Vagina (tissue), 2 donors: ENCODE data around the gene SLC16A13. TPM values are rescaled to one million over a fixed set of nuclear protein-coding genes. Genes with fewer than 3 reads are reported as not detected.

Experiments
- DNase-seq, 2 donors: peaks; one replicate each; pipeline ENCODE4 v3.0.0-alpha.2; 2017; ENCODE audit errors: extremely low spot score in 2 of 2
- H3K27ac ChIP-seq: fragments of 200-600 bp; sonication (generic); one replicate; pipeline ENCODE4 v1.5.1; 2019
- H3K27me3 ChIP-seq: fragments of 200-600 bp; sonication (generic); one replicate; pipeline ENCODE4 v1.5.1; 2019
- H3K36me3 ChIP-seq, 2 donors: fragments of 200-600 bp; sonication (generic); one replicate each; pipeline ENCODE4 v1.5.1; 2017 to 2019
- H3K4me1 ChIP-seq: fragments of 200-600 bp; sonication (generic); one replicate; pipeline ENCODE4 v1.5.1; 2019
- H3K4me3 ChIP-seq, 2 donors: fragments of 200-600 bp; sonication (generic); 1 replicate in 1 of 2; 2 replicates in 1 of 2; pipeline ENCODE4 v1.5.1; 2016 to 2019
- H3K9me3 ChIP-seq: fragments of 200-600 bp; sonication (generic); one replicate; pipeline ENCODE4 v1.5.1; 2019
- POLR2A ChIP-seq, 2 donors: fragments of 450-650 bp; IDR thresholded peaks; one replicate each; pipeline ENCODE4 v1.6.1; 2017; ENCODE audit warnings: antibody characterized with exemption in 2 of 2, mild to moderate bottlenecking in 2 of 2, moderate library complexity in 2 of 2
- POLR2AphosphoS5 ChIP-seq, 2 donors: sonication (generic); formaldehyde crosslinking; IDR thresholded peaks; one replicate each; pipeline ENCODE4 v1.9.0; 2017; ENCODE audit warnings: antibody characterized with exemption in 2 of 2, mild to moderate bottlenecking in 2 of 2, low read depth in 1 of 2; ENCODE audit not compliant: insufficient read depth in 1 of 2
- intact Hi-C: fragments of 100-400 bp; cut with DNase I; formaldehyde crosslinking; loops from one replicate; pipeline ENCODE4 v1.15.1; 2023
- total RNA-seq: library from RNA; depleted of rRNA; stranded (reverse); fragments of >200 nt; gene quantifications from one replicate; pipeline ENCODE4 v1.2.3, GENCODE V29; 2016
- TF ChIP-seq, protein P1 (sequence below), 3 experiments: fragments of 450-650 bp in 2 of 3; fragments of 200-600 bp in 1 of 3; sonication (generic) in 1 of 3; IDR thresholded peaks; one replicate each; pipeline ENCODE4 v1.5.1; 2017 to 2019; ENCODE audit warnings: antibody characterized with exemption in 3 of 3, mild to moderate bottlenecking in 2 of 3, moderate library complexity in 2 of 3

Gene SLC16A13
- total RNA-seq, 1 donor from 2014 or later = 2.0 TPM

DNA sequence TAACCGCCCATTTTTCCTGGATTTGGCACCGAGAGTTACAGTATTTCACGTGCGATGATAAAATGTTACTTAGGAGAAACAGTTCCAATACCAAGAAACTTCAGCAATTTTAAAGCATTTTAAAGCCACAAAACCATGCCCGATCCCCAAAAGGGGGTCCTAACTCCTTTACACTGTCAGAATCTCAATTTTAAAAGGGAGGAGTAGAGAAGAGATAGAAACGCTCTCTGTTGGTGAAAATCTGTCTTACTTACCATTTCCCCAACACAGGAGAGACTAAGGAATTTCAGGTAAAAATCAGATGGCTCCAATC is 23.9 kb upstream of the SLC16A13 start:
- no peaks in the 10 kb centered on the region for H3K27me3 ChIP-seq
- TF ChIP-seq POLR2AphosphoS5 (IDR thresholded peaks at IDR 0.05; ENCODE audit: insufficient read depth in 1 of 2, low read depth in 1 of 2) (no peak), POLR2A (IDR thresholded peaks at IDR 0.05) (no peak)
- TF ChIP-seq, protein P1, sequence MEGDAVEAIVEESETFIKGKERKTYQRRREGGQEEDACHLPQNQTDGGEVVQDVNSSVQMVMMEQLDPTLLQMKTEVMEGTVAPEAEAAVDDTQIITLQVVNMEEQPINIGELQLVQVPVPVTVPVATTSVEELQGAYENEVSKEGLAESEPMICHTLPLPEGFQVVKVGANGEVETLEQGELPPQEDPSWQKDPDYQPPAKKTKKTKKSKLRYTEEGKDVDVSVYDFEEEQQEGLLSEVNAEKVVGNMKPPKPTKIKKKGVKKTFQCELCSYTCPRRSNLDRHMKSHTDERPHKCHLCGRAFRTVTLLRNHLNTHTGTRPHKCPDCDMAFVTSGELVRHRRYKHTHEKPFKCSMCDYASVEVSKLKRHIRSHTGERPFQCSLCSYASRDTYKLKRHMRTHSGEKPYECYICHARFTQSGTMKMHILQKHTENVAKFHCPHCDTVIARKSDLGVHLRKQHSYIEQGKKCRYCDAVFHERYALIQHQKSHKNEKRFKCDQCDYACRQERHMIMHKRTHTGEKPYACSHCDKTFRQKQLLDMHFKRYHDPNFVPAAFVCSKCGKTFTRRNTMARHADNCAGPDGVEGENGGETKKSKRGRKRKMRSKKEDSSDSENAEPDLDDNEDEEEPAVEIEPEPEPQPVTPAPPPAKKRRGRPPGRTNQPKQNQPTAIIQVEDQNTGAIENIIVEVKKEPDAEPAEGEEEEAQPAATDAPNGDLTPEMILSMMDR (IDR thresholded peaks at IDR 0.05) = no peak
- peaks cover 55% of the 10 kb centered on the region for H3K4me1 ChIP-seq
- H3K36me3 ChIP-seq = no peaks in the 10 kb centered on the region
- H3K4me3 ChIP-seq = peak overlapping the region; percentile 68 to 85
- intact Hi-C loops = no loop called here
- peak overlapping the region; percentile 96 for H3K27ac ChIP-seq
- H3K9me3 ChIP-seq = no peaks in the 10 kb centered on the region
- DNase-seq = no peak

DNA sequence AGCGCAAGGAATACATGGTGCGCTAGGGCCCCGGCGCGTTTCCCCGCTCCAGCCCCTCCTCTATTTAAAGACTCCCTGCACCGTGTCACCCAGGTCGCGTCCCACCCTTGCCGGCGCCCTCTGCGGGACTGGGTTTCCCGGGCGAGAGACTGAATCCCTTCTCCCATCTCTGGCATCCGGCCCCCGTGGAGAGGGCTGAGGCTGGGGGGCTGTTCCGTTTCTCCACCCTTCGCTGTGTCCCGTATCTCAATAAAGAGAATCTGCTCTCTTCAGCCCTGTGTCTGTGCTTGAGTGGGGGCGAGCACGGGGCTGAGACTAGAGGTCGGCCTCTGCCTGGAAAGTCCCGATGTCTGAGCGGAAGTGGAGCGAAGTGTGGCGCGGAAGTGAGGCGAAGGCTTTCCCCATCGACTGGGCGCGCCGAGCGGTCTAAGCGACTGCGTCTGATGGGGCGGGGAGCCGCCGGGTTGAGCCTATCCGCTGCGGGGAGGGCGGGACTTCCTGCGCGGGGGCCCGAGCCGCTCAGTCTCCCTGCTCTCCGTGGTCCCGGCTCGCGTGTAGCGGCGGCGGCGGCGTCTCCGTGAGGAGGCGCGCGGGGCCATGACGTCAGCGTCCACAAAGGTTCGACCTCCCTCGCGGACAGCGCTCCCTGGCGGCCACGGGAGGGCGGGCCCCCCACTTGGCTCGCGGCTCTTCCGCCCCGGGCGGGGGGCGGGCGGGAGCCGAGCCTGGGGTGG is 21.4 kb upstream of the SLC16A13 start:
- Histone ChIP-seq H3K9me3 (no peaks in the 10 kb centered on the region), H3K27ac (peak overlapping the region; percentile 96), H3K4me3 (peak overlapping the region; percentile 68 to 85), H3K36me3 (no peaks in the 10 kb centered on the region), H3K27me3 (no peaks in the 10 kb centered on the region), H3K4me1 (peaks cover 71% of the 10 kb centered on the region)
- TF ChIP-seq POLR2A (IDR thresholded peaks at IDR 0.05) (peak in 1 of 2 donors; percentile 70), POLR2AphosphoS5 (IDR thresholded peaks at IDR 0.05; ENCODE audit: insufficient read depth in 1 of 2, low read depth in 1 of 2) (peak; percentile 79 to 94)
- TF ChIP-seq, protein P1 (IDR thresholded peaks at IDR 0.05) = peak in 2 of 3 experiments; percentile 32 to 75
- intact Hi-C loops = no loop called here
- DNase-seq = peak in 1 of 2 donors; percentile 97

DNA sequence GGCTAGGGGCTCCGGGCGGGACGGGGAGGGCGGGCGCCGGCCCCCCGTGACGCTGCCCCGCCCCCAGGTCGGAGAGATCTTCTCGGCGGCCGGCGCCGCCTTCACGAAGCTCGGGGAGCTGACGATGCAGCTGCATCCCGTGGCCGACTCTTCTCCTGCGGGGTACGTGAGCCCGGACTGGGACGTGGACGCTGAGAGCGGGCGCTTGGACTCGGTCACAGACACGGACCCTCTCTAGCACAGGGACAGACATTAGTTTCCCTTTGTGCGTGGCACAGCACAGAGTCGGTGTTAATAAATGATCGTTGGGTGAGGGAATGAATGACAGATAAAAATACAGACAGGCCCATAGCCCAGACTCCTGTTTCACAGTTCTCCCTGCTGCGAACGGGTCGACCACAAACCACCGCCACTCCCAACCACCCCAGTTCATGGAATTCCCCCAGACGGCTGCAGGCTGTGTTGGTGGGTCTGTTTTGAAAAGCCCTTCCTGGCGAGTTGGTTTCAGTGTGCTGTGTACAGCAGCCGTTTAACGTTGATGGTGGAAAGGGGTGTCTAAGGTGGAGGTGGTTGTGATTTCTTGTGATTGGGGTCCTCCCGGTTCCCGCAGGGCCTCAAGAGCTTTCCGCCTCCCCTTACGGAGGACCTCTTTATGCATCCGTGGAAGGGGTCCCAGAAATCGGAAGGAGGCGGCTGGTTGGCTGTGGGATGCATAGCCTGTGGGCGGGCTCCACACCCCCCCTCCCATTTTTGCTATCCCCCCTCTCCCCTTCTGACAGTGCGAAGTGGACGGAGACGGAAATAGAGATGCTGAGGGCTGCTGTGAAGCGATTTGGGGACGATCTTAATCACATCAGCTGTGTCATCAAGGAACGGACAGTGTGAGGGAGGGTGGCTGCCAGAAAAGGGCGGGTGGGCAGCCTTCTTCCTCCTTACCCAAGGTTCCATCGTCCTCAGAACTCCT is 20.5 kb upstream of the SLC16A13 start:
- TF ChIP-seq, protein P1 (IDR thresholded peaks at IDR 0.05) = no peak
- peak in 1 of 2 donors; percentile 91 for TF ChIP-seq POLR2AphosphoS5 (IDR thresholded peaks at IDR 0.05; ENCODE audit: insufficient read depth in 1 of 2, low read depth in 1 of 2)
- TF ChIP-seq POLR2A (IDR thresholded peaks at IDR 0.05) = peak in 1 of 2 donors; percentile 81
- no peaks in the 10 kb centered on the region for H3K27me3 ChIP-seq
- peaks cover 66% of the 10 kb centered on the region for H3K4me1 ChIP-seq
- H3K4me3 ChIP-seq = peak overlapping the region; percentile 68 to 85
- intact Hi-C loops = no loop called here
- H3K36me3 ChIP-seq = no peaks in the 10 kb centered on the region
- DNase-seq = no peak
- H3K9me3 ChIP-seq = no peaks in the 10 kb centered on the region
- H3K27ac ChIP-seq = peak overlapping the region; percentile 96

DNA sequence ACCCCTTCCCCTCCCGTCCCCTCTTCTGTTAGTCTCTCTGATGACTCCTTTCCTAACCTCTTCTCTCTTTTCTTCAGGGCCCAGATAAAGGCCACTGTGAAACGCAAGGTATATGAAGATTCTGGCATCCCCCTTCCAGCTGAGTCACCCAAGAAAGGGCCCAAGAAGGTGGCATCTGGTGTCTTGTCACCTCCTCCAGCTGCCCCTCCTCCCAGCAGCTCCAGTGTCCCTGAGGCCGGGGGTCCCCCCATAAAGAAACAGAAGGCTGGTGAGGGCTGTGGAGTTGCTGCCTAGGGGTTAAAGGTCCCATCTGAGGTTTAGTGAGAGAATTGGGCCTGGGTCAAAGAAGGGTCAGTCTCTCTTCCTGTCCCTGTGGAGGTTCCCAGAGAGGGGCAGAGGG is 19.4 kb upstream of the SLC16A13 start:
- no peak for DNase-seq
- no peak overlapping the region for H3K4me3 ChIP-seq
- TF ChIP-seq POLR2A (IDR thresholded peaks at IDR 0.05) (no peak), POLR2AphosphoS5 (IDR thresholded peaks at IDR 0.05; ENCODE audit: insufficient read depth in 1 of 2, low read depth in 1 of 2) (no peak)
- TF ChIP-seq, protein P1 (IDR thresholded peaks at IDR 0.05) = no peak
- H3K4me1 ChIP-seq = peaks cover 58% of the 10 kb centered on the region
- intact Hi-C loops = no loop called here
- H3K27ac ChIP-seq = peak overlapping the region; percentile 96
- H3K36me3 ChIP-seq = no peaks in the 10 kb centered on the region
- no peaks in the 10 kb centered on the region for H3K9me3 ChIP-seq
- H3K27me3 ChIP-seq = no peaks in the 10 kb centered on the region
